ENCODE results near the gene NXT1.

NXT1 gene

DNA sequence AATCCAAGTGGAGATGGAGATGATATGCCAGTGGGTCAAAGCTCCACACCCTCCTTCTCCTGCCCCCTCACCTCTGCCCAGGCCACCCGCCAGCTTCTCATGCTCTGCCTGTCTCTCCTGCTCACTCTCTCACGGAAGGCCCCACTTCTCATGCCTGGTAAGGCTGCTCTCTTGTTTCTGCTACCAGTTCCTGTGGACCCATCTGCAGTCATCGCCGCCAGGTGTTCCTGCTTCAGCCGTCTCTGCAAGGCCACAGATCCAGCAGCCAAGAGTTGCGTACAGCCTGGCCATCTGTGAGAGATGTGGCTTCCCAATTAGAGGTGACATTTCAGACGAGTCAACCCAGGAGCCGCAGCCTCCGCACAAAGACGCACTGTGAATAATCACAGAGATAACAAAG, 40.8 kb upstream of the NXT1 start:
- TF ChIP-seq ZNF8 (CRISPR knock-in tag; IDR thresholded peaks at IDR 0.05): no peak
- no peak for TF ChIP-seq PATZ1 (CRISPR knock-in tag; IDR thresholded peaks at IDR 0.05; ENCODE audit: borderline replicate concordance)
- TF ChIP-seq GLIS3 (CRISPR knock-in tag; IDR thresholded peaks at IDR 0.05): no peak
- TF ChIP-seq ZFP30 (CRISPR knock-in tag; IDR thresholded peaks at IDR 0.05): no peak
- TF ChIP-seq RARB (CRISPR knock-in tag; IDR thresholded peaks at IDR 0.05): no peak
- TF ChIP-seq CSDC2 (CRISPR knock-in tag; IDR thresholded peaks at IDR 0.05): no peak
- no peak for TF ChIP-seq ESRRG (CRISPR knock-in tag; IDR thresholded peaks at IDR 0.05)
- no peak for TF ChIP-seq ZNF565 (CRISPR knock-in tag; conservative IDR thresholded peaks at IDR 0.05; ENCODE audit: low read depth)
- no peak for TF ChIP-seq ISL1 (CRISPR knock-in tag; IDR thresholded peaks at IDR 0.05)
- TF ChIP-seq PPARA (CRISPR knock-in tag; IDR thresholded peaks at IDR 0.05; ENCODE audit: borderline replicate concordance): no peak
- TF ChIP-seq SNAI2 (CRISPR knock-in tag; IDR thresholded peaks at IDR 0.05): no peak
- TF ChIP-seq, protein P1, sequence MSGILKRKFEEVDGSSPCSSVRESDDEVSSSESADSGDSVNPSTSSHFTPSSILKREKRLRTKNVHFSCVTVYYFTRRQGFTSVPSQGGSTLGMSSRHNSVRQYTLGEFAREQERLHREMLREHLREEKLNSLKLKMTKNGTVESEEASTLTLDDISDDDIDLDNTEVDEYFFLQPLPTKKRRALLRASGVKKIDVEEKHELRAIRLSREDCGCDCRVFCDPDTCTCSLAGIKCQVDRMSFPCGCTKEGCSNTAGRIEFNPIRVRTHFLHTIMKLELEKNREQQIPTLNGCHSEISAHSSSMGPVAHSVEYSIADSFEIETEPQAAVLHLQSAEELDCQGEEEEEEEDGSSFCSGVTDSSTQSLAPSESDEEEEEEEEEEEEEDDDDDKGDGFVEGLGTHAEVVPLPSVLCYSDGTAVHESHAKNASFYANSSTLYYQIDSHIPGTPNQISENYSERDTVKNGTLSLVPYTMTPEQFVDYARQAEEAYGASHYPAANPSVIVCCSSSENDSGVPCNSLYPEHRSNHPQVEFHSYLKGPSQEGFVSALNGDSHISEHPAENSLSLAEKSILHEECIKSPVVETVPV (CRISPR knock-in tag; IDR thresholded peaks at IDR 0.05): no peak
- no peak for TF ChIP-seq TCF4 (CRISPR knock-in tag; IDR thresholded peaks at IDR 0.05; ENCODE audit: borderline replicate concordance)
- TF ChIP-seq ARNTL (CRISPR knock-in tag; IDR thresholded peaks at IDR 0.05; ENCODE audit: borderline replicate concordance, low read depth): no peak
- TF ChIP-seq, protein P2, sequence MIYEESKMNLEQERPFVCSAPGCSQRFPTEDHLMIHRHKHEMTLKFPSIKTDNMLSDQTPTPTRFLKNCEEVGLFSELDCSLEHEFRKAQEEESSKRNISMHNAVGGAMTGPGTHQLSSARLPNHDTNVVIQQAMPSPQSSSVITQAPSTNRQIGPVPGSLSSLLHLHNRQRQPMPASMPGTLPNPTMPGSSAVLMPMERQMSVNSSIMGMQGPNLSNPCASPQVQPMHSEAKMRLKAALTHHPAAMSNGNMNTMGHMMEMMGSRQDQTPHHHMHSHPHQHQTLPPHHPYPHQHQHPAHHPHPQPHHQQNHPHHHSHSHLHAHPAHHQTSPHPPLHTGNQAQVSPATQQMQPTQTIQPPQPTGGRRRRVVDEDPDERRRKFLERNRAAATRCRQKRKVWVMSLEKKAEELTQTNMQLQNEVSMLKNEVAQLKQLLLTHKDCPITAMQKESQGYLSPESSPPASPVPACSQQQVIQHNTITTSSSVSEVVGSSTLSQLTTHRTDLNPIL (CRISPR knock-in tag; IDR thresholded peaks at IDR 0.05; ENCODE audit: low read depth): no peak
- TF ChIP-seq OSR1 (CRISPR knock-in tag; IDR thresholded peaks at IDR 0.05): no peak
- no peak for TF ChIP-seq BACH2 (CRISPR knock-in tag; IDR thresholded peaks at IDR 0.05; ENCODE audit: borderline replicate concordance)
- no peak for TF ChIP-seq ZNF70 (CRISPR knock-in tag; IDR thresholded peaks at IDR 0.05)
- TF ChIP-seq ZC3H10 (CRISPR knock-in tag; IDR thresholded peaks at IDR 0.05): no peak
- no peak for TF ChIP-seq ZFP3 (CRISPR knock-in tag; IDR thresholded peaks at IDR 0.05)
- ATAC-seq: no peak

DNA sequence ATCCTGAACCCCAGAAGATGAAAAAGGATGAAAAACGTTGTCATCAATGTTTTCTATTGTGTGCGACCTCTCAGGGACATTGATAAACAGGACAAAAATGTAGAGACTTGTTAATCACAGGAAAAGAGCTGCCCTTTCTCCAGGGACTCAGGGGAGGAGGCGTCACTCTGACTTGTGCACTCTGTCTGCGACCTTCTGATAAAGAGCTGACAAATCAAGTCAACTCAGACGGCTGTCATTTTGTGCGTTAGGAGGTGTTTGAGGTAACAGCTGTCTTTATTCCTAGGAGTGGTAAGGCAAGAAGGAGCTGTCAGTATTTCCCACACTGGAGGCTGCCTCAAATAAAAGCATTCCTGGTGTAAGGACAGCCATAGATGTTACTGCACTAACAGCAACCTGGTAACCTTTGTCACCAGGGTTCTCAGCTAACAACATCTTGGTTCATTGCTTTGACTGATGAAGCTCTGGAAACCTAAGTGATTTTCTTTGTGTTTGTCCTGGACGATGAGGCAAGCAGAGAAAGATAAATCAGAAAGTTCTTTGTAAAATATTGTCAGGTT, 38.6 kb upstream of the NXT1 start:
- no peak for ATAC-seq
- TF ChIP-seq, protein P1 (CRISPR knock-in tag; IDR thresholded peaks at IDR 0.05): no peak
- TF ChIP-seq ZFP30 (CRISPR knock-in tag; IDR thresholded peaks at IDR 0.05): no peak
- no peak for TF ChIP-seq ZFP3 (CRISPR knock-in tag; IDR thresholded peaks at IDR 0.05)
- no peak for TF ChIP-seq RARB (CRISPR knock-in tag; IDR thresholded peaks at IDR 0.05)
- TF ChIP-seq BACH2 (CRISPR knock-in tag; IDR thresholded peaks at IDR 0.05; ENCODE audit: borderline replicate concordance): no peak
- no peak for TF ChIP-seq OSR1 (CRISPR knock-in tag; IDR thresholded peaks at IDR 0.05)
- TF ChIP-seq PPARA (CRISPR knock-in tag; IDR thresholded peaks at IDR 0.05; ENCODE audit: borderline replicate concordance): no peak
- TF ChIP-seq ARNTL (CRISPR knock-in tag; IDR thresholded peaks at IDR 0.05; ENCODE audit: borderline replicate concordance, low read depth): no peak
- TF ChIP-seq PATZ1 (CRISPR knock-in tag; IDR thresholded peaks at IDR 0.05; ENCODE audit: borderline replicate concordance): no peak
- no peak for TF ChIP-seq ZNF70 (CRISPR knock-in tag; IDR thresholded peaks at IDR 0.05)

DNA sequence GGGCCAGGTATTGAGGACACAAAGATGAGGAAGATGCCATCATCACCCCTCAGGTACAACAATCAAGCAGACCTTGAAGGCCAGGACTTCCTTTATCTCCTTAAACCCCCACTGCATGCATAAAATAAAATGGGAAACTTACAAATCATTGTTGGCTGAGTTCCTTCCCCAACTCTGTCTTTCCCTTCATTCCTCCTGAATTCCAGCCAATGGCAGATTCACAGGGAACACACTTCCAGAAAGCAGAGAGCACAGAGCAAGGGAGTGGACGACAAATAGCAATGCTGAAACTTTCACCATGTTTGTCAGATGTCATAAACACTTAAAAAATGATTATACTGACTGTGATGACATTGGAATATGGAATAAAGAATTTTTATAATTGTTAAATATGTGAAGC, 37.3 kb upstream of the NXT1 start:
- TF ChIP-seq, protein P3, sequence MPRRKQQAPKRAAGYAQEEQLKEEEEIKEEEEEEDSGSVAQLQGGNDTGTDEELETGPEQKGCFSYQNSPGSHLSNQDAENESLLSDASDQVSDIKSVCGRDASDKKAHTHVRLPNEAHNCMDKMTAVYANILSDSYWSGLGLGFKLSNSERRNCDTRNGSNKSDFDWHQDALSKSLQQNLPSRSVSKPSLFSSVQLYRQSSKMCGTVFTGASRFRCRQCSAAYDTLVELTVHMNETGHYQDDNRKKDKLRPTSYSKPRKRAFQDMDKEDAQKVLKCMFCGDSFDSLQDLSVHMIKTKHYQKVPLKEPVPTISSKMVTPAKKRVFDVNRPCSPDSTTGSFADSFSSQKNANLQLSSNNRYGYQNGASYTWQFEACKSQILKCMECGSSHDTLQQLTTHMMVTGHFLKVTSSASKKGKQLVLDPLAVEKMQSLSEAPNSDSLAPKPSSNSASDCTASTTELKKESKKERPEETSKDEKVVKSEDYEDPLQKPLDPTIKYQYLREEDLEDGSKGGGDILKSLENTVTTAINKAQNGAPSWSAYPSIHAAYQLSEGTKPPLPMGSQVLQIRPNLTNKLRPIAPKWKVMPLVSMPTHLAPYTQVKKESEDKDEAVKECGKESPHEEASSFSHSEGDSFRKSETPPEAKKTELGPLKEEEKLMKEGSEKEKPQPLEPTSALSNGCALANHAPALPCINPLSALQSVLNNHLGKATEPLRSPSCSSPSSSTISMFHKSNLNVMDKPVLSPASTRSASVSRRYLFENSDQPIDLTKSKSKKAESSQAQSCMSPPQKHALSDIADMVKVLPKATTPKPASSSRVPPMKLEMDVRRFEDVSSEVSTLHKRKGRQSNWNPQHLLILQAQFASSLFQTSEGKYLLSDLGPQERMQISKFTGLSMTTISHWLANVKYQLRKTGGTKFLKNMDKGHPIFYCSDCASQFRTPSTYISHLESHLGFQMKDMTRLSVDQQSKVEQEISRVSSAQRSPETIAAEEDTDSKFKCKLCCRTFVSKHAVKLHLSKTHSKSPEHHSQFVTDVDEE (CRISPR knock-in tag; IDR thresholded peaks at IDR 0.05): no peak
- ATAC-seq: no peak
